Measurements from ENCODE around the gene NPTX1.

DNA sequence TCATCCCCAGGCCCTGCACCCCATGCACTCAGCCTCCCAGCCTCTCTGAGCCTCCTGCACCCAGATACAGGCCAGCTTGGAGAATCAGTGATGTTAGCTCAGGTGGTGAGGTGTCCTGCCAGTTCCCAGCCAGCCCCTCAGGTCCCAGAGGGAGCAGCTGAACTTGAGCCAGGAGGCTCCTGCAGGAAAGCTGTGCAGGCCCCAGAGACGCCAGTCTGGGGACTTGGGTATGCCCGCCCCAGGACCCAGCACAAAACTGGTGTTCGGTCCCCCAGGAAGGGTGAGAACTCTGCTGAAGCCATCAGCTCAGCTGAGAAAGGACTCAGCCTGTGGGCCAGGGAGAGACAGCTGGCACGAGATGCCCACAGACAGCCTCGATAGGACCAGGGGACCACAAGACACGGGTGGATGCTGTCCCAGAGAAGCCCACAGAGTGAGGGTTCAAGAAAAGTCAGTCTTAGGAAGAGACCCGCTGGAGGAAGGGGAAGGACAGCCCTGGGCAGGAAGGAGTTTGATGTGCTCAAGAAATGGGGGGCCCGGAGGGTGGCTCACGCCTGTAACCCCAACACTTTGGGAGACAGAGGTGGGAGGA is 50.5 kb downstream of the NPTX1 start:
- TF ChIP-seq, protein P1, sequence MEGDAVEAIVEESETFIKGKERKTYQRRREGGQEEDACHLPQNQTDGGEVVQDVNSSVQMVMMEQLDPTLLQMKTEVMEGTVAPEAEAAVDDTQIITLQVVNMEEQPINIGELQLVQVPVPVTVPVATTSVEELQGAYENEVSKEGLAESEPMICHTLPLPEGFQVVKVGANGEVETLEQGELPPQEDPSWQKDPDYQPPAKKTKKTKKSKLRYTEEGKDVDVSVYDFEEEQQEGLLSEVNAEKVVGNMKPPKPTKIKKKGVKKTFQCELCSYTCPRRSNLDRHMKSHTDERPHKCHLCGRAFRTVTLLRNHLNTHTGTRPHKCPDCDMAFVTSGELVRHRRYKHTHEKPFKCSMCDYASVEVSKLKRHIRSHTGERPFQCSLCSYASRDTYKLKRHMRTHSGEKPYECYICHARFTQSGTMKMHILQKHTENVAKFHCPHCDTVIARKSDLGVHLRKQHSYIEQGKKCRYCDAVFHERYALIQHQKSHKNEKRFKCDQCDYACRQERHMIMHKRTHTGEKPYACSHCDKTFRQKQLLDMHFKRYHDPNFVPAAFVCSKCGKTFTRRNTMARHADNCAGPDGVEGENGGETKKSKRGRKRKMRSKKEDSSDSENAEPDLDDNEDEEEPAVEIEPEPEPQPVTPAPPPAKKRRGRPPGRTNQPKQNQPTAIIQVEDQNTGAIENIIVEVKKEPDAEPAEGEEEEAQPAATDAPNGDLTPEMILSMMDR (IDR thresholded peaks at IDR 0.05; ENCODE audit: insufficient read depth, low read length, poor library complexity, severe bottlenecking): no peak
- TF ChIP-seq EZH2phosphoT487 (conservative IDR thresholded peaks at IDR 0.05; ENCODE audit: low read length): no peak
